ENCODE results near the gene SEZ6L.

Gene SEZ6L

GRCh38 chr22:26174280-26174679, 5.0 kb downstream of the SEZ6L start:
- DNase-seq (ENCODE audit: low read depth, low spot score) = no peak

GRCh38 chr22:26182723-26183122, 13.5 kb downstream of the SEZ6L start:
- DNase-seq (ENCODE audit: low read depth, low spot score) = no peak

GRCh38 chr22:26185190-26185589, 15.9 kb downstream of the SEZ6L start:
- no peak for DNase-seq (ENCODE audit: low read depth, low spot score)

DNA sequence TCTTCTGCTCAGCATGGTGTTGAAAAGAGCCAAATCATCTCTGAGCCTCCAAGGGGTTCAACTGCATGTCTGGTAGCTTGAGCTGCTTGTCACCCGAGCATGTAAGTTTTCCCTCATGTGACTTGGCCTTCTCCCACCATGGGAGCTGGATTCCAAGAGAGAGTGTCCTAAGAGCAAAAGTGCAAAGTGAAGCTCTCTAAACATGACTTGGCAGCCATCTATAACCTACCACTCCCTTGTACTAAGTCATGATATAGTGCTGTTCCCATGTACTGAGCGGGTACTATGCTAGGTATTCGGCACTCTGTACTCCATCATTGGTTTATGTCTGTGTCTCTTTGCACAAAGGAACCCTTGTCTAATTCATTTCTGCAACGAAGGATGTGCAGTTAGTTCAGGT, 19.1 kb downstream of the SEZ6L start:
- no peak for DNase-seq (ENCODE audit: low read depth, low spot score)

DNA sequence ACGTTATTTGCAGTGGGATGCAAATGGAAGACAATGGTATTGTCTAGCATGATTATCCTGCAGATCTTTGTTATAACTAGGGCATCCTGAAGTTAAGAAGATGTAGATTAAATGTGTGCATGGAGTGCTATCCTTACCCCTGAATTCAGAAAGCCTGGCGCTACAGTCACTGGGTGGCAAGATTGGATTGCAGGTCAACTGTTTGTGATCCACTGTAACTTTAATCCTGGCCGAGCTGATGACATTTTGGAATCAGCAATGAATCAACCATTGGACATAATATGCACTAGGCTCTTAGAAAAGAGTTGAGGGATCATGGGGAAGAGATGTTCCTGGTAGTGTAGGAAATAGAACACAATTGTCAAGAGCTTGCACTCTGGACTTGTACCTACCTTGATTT, 25.1 kb downstream of the SEZ6L start:
- DNase-seq (ENCODE audit: low read depth, low spot score) = no peak

DNA sequence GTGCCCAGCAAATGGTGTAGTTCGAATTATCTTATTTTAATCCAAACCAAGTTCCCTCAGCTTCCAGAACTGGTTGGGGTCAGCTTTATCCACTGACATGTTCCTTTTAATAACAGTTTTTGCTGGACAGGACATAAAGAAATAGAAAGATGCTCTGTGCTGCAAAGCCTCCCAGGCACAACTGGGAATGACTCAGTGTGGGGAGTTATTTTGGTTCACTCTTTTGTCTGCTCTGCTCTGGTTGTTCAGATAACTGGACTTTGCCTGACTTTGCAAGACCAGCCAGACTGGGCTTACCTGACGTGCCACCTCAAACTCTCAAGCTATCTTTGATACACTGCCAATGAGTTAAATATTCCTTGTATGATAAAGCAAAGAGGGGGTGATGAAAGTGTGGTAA, 25.6 kb downstream of the SEZ6L start:
- DNase-seq (ENCODE audit: low read depth, low spot score) = no peak

GRCh38 chr22:26196657-26197056, 27.4 kb downstream of the SEZ6L start:
- DNase-seq (ENCODE audit: low read depth, low spot score) = no peak

DNA sequence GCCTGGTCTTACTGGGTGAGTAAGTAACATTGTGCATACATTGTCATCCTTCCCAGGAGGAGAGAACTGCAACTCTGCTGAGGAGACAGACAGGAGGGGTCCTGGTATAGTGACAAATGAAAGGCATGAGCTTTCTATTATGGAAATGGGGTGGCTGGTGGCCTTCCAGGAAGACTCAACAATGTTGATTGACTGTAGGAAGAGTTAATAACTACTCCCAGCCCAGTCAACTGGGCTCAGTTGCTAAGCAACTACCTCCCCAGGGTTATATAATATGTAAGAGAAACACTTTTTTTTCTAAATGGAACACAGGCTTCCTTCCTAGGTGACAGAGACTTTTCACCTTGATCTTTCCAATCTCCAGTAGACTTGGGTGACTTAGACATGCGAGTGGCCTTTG, 28.2 kb downstream of the SEZ6L start:
- DNase-seq (ENCODE audit: low read depth, low spot score) = no peak

DNA sequence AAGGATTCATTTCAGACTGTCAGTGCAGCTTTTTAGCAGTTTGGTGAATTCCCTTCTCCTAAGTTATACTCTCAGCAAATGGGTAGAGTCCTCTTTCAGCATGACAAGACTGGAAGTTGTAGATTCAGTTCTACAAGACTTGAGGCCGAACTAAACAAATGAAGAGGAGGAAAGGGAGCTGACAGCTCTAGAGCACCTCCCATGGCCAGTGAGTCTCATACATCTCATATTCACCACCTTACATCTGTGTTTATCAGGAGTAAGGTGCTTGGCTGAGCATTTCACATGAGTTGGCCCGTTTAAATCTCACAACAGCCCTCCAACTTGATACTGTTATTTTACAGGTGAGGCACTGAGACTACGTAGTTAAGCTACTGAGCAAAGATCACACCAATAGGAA, 30.4 kb downstream of the SEZ6L start:
- no peak for DNase-seq (ENCODE audit: low read depth, low spot score)

DNA sequence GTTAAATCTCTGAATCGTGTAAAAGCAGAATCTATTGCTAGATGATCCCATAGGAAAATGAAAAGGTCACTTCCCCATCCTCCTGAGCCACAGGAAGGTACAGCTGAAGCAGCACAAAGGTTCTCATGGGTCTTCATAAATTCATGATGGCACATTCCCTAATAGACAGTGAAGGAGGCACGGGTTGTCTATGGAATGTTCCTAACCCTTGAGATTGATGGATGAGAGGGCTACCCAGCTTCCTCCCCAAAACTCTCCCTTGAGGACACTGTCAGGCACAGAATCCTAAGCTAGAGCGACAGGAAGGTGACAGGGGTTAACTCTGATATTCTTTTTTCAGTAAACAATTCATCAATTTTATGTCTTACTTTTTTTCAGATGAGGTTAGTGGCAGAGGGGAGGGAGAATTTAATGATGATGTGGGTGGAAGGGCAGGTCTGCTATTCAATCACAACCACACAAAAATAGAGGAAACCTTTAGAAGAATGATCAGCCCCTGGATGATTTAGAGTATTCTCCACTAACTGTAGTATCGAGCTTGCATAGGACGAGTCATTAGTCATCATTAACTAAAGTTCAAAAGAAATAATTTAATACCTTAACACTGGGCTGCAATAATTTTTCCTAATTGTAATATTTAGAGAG, 33.1 kb downstream of the SEZ6L start:
- DNase-seq (ENCODE audit: low read depth, low spot score) = no peak

- no peak for DNase-seq (ENCODE audit: low read depth, low spot score)
Measured at GRCh38 chr22:26205494-26205893, 36.2 kb downstream of the SEZ6L start.

GRCh38 chr22:26210334-26210733, 41.1 kb downstream of the SEZ6L start:
- no peak for DNase-seq (ENCODE audit: low read depth, low spot score)

GRCh38 chr22:26213826-26214225, 44.6 kb downstream of the SEZ6L start:
- no peak for DNase-seq (ENCODE audit: low read depth, low spot score)

- DNase-seq (ENCODE audit: low read depth, low spot score) = no peak
Measured at GRCh38 chr22:26214466-26214865, 45.2 kb downstream of the SEZ6L start.

GRCh38 chr22:26215736-26216135, 46.5 kb downstream of the SEZ6L start:
- DNase-seq (ENCODE audit: low read depth, low spot score) = no peak

- no peak for DNase-seq (ENCODE audit: low read depth, low spot score)
Measured at GRCh38 chr22:26225207-26225606, 55.9 kb downstream of the SEZ6L start.

DNA sequence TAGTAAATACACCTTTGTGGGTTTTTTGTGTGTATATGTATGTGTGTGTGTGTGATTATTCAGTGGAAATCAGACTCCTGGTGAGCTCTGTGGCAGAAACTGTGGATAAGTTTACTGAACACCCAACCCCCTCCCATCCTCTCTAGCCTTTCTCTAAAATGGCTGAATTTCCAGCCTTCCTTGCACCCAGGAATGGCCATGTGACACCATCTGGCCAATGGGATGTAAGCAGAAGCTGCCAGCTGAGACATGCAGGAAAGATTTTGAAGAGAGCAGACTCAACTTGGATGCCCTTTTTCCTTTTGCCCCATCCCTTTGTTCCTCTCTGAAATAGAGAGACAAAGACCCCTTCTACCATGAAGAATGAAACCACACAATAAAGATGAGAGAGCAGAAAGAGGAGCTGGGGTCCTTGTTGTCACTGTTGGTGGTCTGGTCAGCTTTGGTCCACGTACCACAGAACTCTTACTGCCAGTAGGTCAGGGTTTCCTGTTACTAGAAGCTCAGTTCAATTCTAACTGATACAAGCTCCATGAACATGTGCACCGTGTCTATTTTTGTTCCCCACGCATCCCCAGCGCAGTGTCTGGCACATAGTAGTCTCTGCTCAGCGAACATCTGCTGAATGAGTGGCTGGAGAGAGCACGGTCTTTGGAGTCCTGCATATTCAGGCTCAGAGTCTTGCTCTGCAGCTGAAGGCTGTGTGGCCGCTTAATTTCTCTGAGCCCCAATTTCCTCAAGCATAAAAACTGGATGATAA, 57.5 kb downstream of the SEZ6L start:
- no peak for DNase-seq (ENCODE audit: low read depth, low spot score)

DNA sequence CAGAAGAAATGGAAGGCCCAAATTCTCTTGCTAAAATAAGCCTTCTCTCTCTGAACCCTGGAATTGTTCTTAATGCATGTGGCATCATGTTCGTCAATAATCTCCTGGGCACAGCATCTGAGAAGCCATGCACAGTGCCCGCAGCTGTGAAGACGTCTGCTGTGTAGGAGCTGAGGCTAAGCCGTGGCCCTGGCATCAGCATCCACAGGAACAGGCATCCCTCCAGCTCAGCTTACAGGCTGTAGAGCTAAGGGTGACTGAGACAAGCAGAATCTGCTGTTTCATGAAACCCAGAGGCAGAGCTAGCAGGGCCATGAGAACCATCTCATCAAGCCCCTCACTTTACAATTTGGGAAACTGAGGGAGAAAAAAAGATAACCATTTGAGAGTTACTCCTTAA, 60.6 kb downstream of the SEZ6L start:
- no peak for DNase-seq (ENCODE audit: low read depth, low spot score)

- DNase-seq (ENCODE audit: low read depth, low spot score) = no peak
Measured at GRCh38 chr22:26234296-26234695, 65.0 kb downstream of the SEZ6L start.

DNA sequence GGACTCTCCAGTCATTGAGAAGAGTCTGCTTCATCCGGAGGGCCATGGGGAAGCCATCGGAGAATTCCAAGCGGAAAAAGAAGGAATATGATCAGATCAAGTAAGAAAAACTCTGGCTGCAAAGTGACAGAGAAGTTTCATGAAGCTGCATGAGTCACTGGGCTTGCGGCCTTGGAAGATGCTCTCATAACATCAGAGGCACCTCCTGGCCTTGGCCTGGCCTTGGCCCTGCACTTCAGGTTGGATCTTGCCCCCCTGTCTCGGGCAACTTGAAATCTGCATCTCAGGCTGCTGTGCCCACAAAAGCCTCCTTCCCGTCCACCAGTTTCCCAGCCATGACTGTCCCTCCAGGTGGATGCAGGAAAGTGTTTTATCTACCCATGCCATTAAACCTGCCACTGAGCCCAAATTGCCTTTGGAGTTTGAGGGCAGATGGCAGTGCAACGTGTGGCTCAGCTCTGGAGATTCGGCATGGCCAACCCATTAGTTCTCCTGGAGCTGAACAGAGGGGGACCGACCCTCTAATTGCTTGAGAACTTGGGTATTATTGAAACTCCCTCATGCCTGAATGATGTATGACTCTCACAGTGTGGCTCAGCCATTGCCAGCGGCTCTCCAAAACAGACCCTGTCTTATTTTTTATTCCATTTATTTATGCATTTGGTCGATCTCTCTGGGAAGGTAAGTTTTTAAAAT, 66.7 kb downstream of the SEZ6L start:
- no peak for DNase-seq (ENCODE audit: low read depth, low spot score)

GRCh38 chr22:26236991-26237390, 67.7 kb downstream of the SEZ6L start:
- DNase-seq (ENCODE audit: low read depth, low spot score) = no peak

DNA sequence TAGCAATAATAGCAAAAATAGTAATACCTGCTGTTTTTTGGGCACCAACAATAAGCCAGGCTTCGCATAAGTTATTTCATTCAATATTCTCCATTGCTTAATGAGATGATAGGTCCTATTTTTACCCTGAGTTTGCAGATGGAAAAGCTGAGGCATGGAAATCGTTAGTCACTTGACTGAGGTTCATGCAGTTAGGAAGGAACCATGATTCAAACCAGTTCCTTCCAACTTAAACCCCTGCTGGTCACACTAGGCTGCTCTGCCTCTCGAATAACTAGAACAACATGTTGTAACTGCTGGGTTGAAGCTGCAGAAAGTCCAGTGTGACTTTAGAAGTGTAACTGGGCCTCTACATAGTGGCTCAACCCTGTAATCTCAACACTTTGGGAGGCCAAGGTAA, 69.3 kb downstream of the SEZ6L start:
- DNase-seq (ENCODE audit: low read depth, low spot score) = no peak

GRCh38 chr22:26239581-26239980, 70.3 kb downstream of the SEZ6L start:
- DNase-seq (ENCODE audit: low read depth, low spot score) = no peak

All from activated naive CD8-positive, alpha-beta T cell treated with anti-CD3 and anti-CD28 coated beads, Interleukin-2, amount 50 U/mL, for 16 hours (primary cell).